NB4 (cell line): Measurements from ENCODE around the gene FAM98B.

Source experiments
- POLR2A ChIP-seq: IDR thresholded peaks from 2 replicates; pipeline ENCODE4 v1.6.1; 2011; ENCODE audit warnings: mild to moderate bottlenecking; ENCODE audit not compliant: insufficient read length; ENCODE audit errors: extremely low read depth
- TF ChIP-seq, protein P1 (sequence below): IDR thresholded peaks from one replicate; pipeline ENCODE4 v1.5.1; 2012; ENCODE audit warnings: low read depth, low read length

- TF ChIP-seq, protein P1, sequence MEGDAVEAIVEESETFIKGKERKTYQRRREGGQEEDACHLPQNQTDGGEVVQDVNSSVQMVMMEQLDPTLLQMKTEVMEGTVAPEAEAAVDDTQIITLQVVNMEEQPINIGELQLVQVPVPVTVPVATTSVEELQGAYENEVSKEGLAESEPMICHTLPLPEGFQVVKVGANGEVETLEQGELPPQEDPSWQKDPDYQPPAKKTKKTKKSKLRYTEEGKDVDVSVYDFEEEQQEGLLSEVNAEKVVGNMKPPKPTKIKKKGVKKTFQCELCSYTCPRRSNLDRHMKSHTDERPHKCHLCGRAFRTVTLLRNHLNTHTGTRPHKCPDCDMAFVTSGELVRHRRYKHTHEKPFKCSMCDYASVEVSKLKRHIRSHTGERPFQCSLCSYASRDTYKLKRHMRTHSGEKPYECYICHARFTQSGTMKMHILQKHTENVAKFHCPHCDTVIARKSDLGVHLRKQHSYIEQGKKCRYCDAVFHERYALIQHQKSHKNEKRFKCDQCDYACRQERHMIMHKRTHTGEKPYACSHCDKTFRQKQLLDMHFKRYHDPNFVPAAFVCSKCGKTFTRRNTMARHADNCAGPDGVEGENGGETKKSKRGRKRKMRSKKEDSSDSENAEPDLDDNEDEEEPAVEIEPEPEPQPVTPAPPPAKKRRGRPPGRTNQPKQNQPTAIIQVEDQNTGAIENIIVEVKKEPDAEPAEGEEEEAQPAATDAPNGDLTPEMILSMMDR = no peak
- TF ChIP-seq POLR2A = no peak
Observed at GRCh38 chr15:38520035-38520434, 66.1 kb downstream of the FAM98B start.
